GM18517 (cell line): ENCODE results near the gene GALNT9.
"Not testable (repeated sequence)": the region's sequence is repeated elsewhere in the genome, so short reads cannot be mapped to it uniquely, and the experiment has no call there.

Experiments
- ATAC-seq: cut with Tn5 transposase; IDR thresholded peaks from one replicate; pipeline ENCODE4 v1.9.1; 2021; ENCODE audit warnings: mild to moderate bottlenecking, moderate library complexity; ENCODE audit not compliant: unreplicated experiment

Gene GALNT9

GRCh38 chr12:132149526-132149925 is 179.9 kb downstream of the GALNT9 start:
- ATAC-seq: not testable (repeated sequence)

- no peak for ATAC-seq
Observed at GRCh38 chr12:132148368-132149045, 180.9 kb downstream of the GALNT9 start.

DNA sequence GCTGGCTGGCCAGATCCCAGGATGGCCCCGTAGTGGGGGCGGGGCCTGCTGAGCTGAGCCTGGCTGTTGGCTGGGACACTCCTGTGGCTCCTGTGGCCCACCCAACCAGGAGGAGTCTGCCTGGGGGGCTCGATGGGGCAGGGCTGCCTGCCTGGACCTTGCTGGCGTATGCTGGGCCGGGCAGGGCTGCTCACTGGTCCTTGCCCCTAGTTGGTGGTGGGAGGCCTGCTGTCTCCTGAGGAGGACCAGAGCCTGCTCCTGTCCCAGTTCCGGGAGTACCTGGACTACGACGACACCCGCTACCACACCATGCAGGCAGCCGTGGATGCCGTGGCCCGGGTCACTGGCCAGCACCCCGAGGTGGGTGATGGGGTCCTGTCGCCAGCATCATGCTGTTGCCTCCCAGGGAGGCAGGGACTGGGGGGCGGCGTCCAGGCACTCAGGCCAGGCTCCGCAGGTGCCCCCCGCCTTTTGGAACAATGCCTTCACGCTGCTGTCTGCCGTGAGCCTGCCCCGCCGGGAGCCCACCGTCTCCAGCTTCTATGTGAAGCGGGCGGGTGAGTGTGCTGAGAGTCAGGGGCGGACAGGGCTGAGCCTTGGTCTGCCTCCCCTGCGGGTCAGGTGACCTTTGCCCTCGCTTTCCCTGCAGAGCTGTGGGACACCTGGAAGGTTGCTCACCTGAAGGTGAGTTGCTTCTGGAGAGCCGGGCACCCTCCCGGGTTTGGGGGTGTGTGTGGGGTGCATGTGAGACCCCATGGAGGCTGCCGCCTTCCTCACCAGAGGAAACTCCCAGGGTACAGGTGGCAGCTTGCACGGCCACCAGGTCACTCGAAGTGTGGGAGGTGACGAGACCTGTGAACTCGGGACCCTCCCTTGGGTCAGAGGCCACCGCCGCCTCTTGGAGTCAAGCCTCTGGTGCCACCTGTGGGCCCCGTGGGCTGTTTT is 181.7 kb downstream of the GALNT9 start:
- ATAC-seq: no peak

DNA sequence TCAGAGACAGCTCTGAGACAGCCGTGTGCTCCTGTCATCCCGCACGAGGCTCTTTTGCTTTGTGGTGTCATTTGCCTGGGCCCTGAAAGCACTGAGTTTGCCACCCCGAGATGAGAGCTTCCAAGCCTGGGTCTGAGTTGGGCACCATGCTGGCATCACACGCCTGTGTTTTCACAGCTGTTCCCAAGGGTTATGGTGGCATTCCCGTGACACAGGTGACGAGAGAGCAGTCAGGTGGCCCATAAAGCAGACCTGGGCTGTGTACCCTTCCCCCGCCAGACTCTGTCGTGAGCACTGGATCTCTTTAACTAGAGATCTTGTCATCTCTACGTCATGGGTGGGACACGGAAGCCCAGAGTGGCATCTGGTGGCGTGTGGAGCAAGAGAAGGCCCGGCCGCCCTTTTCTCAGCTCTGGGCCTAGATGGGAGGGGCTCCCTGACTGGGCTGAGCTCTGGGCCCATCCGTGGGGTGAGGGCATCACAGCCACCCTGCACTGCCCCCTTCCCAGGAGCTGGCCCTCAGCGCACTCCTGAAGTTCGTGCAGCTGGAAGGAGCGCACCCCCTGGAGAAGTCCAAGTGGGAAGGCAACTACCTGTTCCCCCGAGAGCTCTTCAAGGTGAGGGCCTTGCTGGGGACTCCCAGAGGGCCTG is 182.5 kb downstream of the GALNT9 start:
- ATAC-seq: no peak
